ENCODE measurements around the gene MSMO1. TPM values are rescaled to one million over a fixed set of nuclear protein-coding genes. Genes with fewer than 3 reads are reported as not detected.
"Not testable (repeated sequence)": the region's sequence is repeated elsewhere in the genome, so short reads cannot be mapped to it uniquely, and the experiment has no call there.

Gene MSMO1
- polyA plus RNA-seq, 1 experiment = 14.9 TPM

GRCh38 chr4:165335163-165335703, 7.8 kb downstream of the MSMO1 start:
- ChIA-PET CTCF (no interaction called here), POLR2A (interaction anchor here (0.7 kb wide), 1 partner anchor 8 kb away, joined by 3 read pairs; the partner anchor contains the start of gene MSMO1)
- Histone ChIP-seq H3K36me3 (ENCODE audit: control insufficient read depth, insufficient read depth, low read length) (no peaks in the 10 kb centered on the region; the same call in none of the 2 replicates), H3K27me3 (ENCODE audit: control insufficient read depth, insufficient read depth, low read length) (no peaks in the 10 kb centered on the region), H3K4me3 (ENCODE audit: low read depth, low read length) (no peak overlapping the region)
- DNase-seq (ENCODE audit: low read depth) = no peak
- TF ChIP-seq, protein P1, sequence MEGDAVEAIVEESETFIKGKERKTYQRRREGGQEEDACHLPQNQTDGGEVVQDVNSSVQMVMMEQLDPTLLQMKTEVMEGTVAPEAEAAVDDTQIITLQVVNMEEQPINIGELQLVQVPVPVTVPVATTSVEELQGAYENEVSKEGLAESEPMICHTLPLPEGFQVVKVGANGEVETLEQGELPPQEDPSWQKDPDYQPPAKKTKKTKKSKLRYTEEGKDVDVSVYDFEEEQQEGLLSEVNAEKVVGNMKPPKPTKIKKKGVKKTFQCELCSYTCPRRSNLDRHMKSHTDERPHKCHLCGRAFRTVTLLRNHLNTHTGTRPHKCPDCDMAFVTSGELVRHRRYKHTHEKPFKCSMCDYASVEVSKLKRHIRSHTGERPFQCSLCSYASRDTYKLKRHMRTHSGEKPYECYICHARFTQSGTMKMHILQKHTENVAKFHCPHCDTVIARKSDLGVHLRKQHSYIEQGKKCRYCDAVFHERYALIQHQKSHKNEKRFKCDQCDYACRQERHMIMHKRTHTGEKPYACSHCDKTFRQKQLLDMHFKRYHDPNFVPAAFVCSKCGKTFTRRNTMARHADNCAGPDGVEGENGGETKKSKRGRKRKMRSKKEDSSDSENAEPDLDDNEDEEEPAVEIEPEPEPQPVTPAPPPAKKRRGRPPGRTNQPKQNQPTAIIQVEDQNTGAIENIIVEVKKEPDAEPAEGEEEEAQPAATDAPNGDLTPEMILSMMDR (IDR thresholded peaks at IDR 0.05; ENCODE audit: insufficient read depth, low read depth, low read length) = no peak

- ChIA-PET POLR2A (no interaction called here), CTCF (no interaction called here)
- no peak for DNase-seq (ENCODE audit: low read depth)
- no peak overlapping the region for H3K4me3 ChIP-seq (ENCODE audit: low read depth, low read length)
- H3K36me3 ChIP-seq (ENCODE audit: control insufficient read depth, insufficient read depth, low read length) = no peaks in the 10 kb centered on the region; the same call in none of the 2 replicates
- H3K27me3 ChIP-seq (ENCODE audit: control insufficient read depth, insufficient read depth, low read length) = no peaks in the 10 kb centered on the region
- TF ChIP-seq, protein P1 (IDR thresholded peaks at IDR 0.05; ENCODE audit: insufficient read depth, low read depth, low read length) = no peak
These were observed 9.3 kb downstream of the MSMO1 start for GRCh38 chr4:165336743-165337142.

DNA sequence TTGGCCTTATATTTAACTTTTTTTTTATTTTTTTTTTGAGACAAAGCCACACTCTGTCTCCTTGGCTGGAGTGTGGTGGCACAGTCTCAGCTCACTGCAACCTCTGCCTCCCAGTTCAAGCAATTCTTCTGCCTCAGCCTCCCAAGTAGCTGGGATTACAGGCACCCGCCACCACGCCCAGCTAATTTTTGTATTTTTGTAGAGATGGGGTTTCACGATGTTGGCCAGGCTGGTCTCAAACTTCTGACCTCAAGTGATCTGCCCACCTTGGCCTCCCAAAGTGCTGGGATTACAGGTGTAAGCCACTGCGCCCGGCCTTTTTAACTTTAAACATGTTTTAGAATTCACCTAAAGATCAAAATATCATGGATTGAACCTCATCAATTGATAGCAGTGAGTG, 14.9 kb downstream of the MSMO1 start:
- CTCF ChIA-PET = interaction anchor here (0.6 to 3.3 kb wide), 3 partner anchors 122 to 211 kb away, joined by 3 to 33 read pairs (median 5); no protein-coding TSS in a partner anchor
- H3K27me3 ChIP-seq (ENCODE audit: control insufficient read depth, insufficient read depth, low read length); DNase-seq (ENCODE audit: low read depth); H3K36me3 ChIP-seq (ENCODE audit: control insufficient read depth, insufficient read depth, low read length); POLR2A ChIA-PET; H3K4me3 ChIP-seq (ENCODE audit: low read depth, low read length): not testable (repeated sequence)

DNA sequence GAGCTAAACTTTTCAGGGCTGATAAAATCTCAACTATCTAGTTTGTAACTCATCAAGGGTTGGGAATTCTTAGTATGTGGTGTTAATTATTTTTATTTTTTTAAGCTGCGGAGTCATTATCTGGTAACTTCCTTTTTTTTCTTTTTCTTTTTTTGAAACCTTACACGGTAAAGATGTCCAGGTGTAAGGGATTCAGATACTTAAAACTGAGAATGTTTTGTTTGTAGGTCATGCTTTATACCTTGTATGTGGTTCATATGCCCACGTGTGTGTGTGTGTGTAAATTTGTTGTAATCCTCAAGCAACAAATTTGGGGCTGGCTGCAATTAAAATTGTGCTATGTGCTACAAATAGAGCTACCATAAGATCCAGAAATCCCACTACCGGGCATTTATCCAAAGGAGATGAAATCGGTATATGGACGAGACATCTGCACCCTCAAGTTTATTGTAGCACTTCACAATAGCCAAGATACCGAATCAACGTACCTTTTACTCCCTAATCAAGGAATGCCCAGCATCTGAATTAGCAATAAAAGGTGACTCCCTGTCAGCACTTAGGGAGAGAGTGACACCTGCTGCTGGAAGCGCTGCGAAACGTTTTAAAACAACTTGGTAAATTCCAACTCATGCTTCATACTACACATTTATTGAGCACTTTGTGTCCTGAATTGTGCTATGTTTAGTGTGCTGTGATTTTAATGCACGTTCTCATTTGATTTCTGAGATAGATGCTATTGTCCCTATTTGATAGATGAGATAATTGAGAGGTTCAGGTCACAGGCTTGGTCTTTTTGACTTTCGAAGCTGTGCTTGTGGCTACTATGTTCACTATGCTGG, 16.1 kb downstream of the MSMO1 start:
- Histone ChIP-seq H3K27me3 (ENCODE audit: control insufficient read depth, insufficient read depth, low read length) (no peaks in the 10 kb centered on the region), H3K4me3 (ENCODE audit: low read depth, low read length) (no peak overlapping the region), H3K36me3 (ENCODE audit: control insufficient read depth, insufficient read depth, low read length) (no peaks in the 10 kb centered on the region; the same call in 1 of the 2 replicates)
- TF ChIP-seq, protein P1 (IDR thresholded peaks at IDR 0.05; ENCODE audit: insufficient read depth, low read depth, low read length) = no peak
- DNase-seq (ENCODE audit: low read depth) = no peak
- POLR2A ChIA-PET = no interaction called here
- CTCF ChIA-PET = interaction anchor here (0.5 to 3.3 kb wide), 3 partner anchors 106 to 213 kb away, joined by 3 to 33 read pairs (median 3); no protein-coding TSS in a partner anchor

- POLR2A ChIA-PET = no interaction called here
- no peaks in the 10 kb centered on the region for H3K36me3 ChIP-seq (ENCODE audit: control insufficient read depth, insufficient read depth, low read length)
- TF ChIP-seq, protein P1 (IDR thresholded peaks at IDR 0.05; ENCODE audit: insufficient read depth, low read depth, low read length) = 0 out of 2 replicates have a peak, but pooled peaks have one; percentile 1
- no peak overlapping the region for H3K4me3 ChIP-seq (ENCODE audit: low read depth, low read length)
- CTCF ChIA-PET = interaction anchor here (1.9 to 3.3 kb wide), 3 partner anchors 10 to 215 kb away, joined by 6 to 33 read pairs (median 7); no protein-coding TSS in a partner anchor
- H3K27me3 ChIP-seq (ENCODE audit: control insufficient read depth, insufficient read depth, low read length) = no peaks in the 10 kb centered on the region
- DNase-seq (ENCODE audit: low read depth) = no peak
These were observed 18.4 kb downstream of the MSMO1 start for GRCh38 chr4:165345666-165346417.

Data from BJ (cell line).